K562 (cell line): ENCODE measurements around the gene FPGS. TPM values are rescaled to one million over a fixed set of nuclear protein-coding genes. Genes with fewer than 3 reads are reported as not detected.

Source experiments
- ATAC-seq: fragments of 200-7000 bp; cut with Tn5 transposase; 3 replicates; pipeline ENCODE4 v1.9.1; 2020; ENCODE audit warnings: moderate library complexity
- BruUV-seq: library from RNA; stranded (reverse); fragments of 400-500 nt; replicated peaks from 2 replicates; lab custom pipeline; 2021; lab: Mats Ljungman, UMichigan
- CTCF ChIA-PET: fragments of 300-600 bp; formaldehyde crosslinking; extraction: SDS; loops from one replicate; lab custom pipeline; 2021; ENCODE audit warnings: low intra/inter-chr PET ratio; lab: Yijun Ruan, JAX
- POLR2A ChIA-PET: fragments of 300-600, 350-650 bp; sonication (Branson Sonifier 250); formaldehyde crosslinking; extraction: SDS; loops from one replicate; lab custom pipeline; 2021; ENCODE audit warnings: antibody characterized with exemption, inconsistent platforms; lab: Yijun Ruan, JAX
- DNase-seq, 4 experiments: peaks; one replicate each; pipeline versions ENCODE4 v3.0.0 to v3.0.0-alpha.2; 2011 to 2018; ENCODE audit warnings: low spot score in 3 of 4, mixed read lengths in 3 of 4; ENCODE audit errors: extremely low read depth in 1 of 4
- FAIRE-seq: peaks from 2 replicates; lab custom pipeline; 2011; peaks lifted over from hg19 to GRCh38; lab: Jason Lieb, UNC
- H2AFZ ChIP-seq: 2 replicates; pipeline ENCODE4 v1.6.0; 2011; ENCODE audit warnings: low read depth, low read length, control low read depth, inconsistent platforms
- H3K27ac ChIP-seq: fragments of 200-600 bp; 3 replicates; pipeline ENCODE4 v1.8.0; 2011; ENCODE audit warnings: low read depth, mild to moderate bottlenecking, control low read depth, inconsistent platforms, low read length, moderate library complexity, mixed read lengths; ENCODE audit errors: extremely low read depth
- H3K27me3 ChIP-seq, 2 experiments: fragments of 300-600 bp in 1 of 2; 2 replicates in 1 of 2; 3 replicates in 1 of 2; pipeline versions ENCODE4 v1.6.0 to v1.8.0; 2011; ENCODE audit warnings: inconsistent platforms in 2 of 2, low read length in 2 of 2, mild to moderate bottlenecking in 1 of 2, mixed read lengths in 1 of 2, moderate library complexity in 1 of 2; ENCODE audit not compliant: control insufficient read depth in 2 of 2, insufficient read depth in 2 of 2
- H3K36me3 ChIP-seq: fragments of 300-600 bp; 3 replicates; pipeline ENCODE4 v1.8.0; 2011; ENCODE audit warnings: mild to moderate bottlenecking, low read length, inconsistent platforms; ENCODE audit not compliant: control insufficient read depth, insufficient read depth
- H3K4me1 ChIP-seq, 2 experiments: fragments of 200-600 bp in 1 of 2; replicated peaks in 1 of 2; 2 replicates in 1 of 2; 3 replicates in 1 of 2; pipeline versions ENCODE4 v1.5.1 to v1.8.0; 2011; ENCODE audit warnings: inconsistent platforms in 2 of 2, low read length in 2 of 2, mild to moderate bottlenecking in 1 of 2, mixed read lengths in 1 of 2, moderate library complexity in 1 of 2; ENCODE audit not compliant: control insufficient read depth in 2 of 2, insufficient read depth in 2 of 2
- H3K4me2 ChIP-seq: 2 replicates; pipeline ENCODE4 v1.6.1; 2011; ENCODE audit warnings: low read length, control low read depth, inconsistent platforms, mixed read lengths; ENCODE audit not compliant: insufficient read depth
- H3K4me3 ChIP-seq: fragments of 200-600 bp; sonication (generic), shearing (Covaris generic); 2 replicates; pipeline ENCODE4 v1.5.1; 2016; ENCODE audit warnings: control low read depth, inconsistent platforms
- H3K79me2 ChIP-seq: fragments of 200-600 bp; 3 replicates; pipeline ENCODE4 v1.8.0; 2011; ENCODE audit warnings: low read length, inconsistent platforms; ENCODE audit not compliant: control insufficient read depth, insufficient read depth
- H3K9ac ChIP-seq, 2 experiments: 2 replicates each; pipeline versions ENCODE4 v1.6.0 to v1.6.1; 2011; ENCODE audit warnings: low read depth in 2 of 2, low read length in 2 of 2, control low read depth in 1 of 2, inconsistent platforms in 1 of 2, mild to moderate bottlenecking in 1 of 2, mixed read lengths in 1 of 2; ENCODE audit not compliant: insufficient read depth in 1 of 2
- H3K9me1 ChIP-seq: one replicate; pipeline ENCODE4 v1.6.0; 2011; ENCODE audit warnings: inconsistent platforms, mild to moderate bottlenecking, low read length, moderate library complexity; ENCODE audit not compliant: control insufficient read depth, insufficient read depth
- H3K9me3 ChIP-seq: replicated peaks from 2 replicates; pipeline ENCODE4 v1.5.1; 2011; ENCODE audit warnings: low read depth, low read length, inconsistent platforms; ENCODE audit not compliant: control insufficient read depth, insufficient read depth
- H4K20me1 ChIP-seq: replicated peaks from 2 replicates; pipeline ENCODE4 v1.6.1; 2011; ENCODE audit warnings: low read length, inconsistent platforms, mixed read lengths; ENCODE audit not compliant: control insufficient read depth, insufficient read depth
- CSDE1 ChIP-seq, 2 experiments: fragments of 450-650 bp; IDR thresholded peaks; 2 replicates each; pipeline ENCODE4 v1.6.1; 2016; ENCODE audit warnings: mild to moderate bottlenecking in 1 of 2
- EP400 ChIP-seq: fragments of 450-650 bp; IDR thresholded peaks from 2 replicates; pipeline ENCODE4 v1.6.1; 2017; ENCODE audit warnings: antibody characterized with exemption, mild to moderate bottlenecking, moderate library complexity
- FOXA1 ChIP-seq: fragments of 450-650 bp; IDR thresholded peaks from 2 replicates; pipeline ENCODE4 v1.6.1; 2016; ENCODE audit warnings: mild to moderate bottlenecking, borderline replicate concordance
- KAT2B ChIP-seq: IDR thresholded peaks from one replicate; pipeline ENCODE4 v1.6.1; 2012; ENCODE audit warnings: low read depth, mild to moderate bottlenecking, control low read depth, inconsistent platforms, low read length, moderate library complexity
- KLF10 ChIP-seq: fragments of 250-450 bp; sonication (Bioruptor Pico); IDR thresholded peaks from 2 replicates; pipeline ENCODE4 v1.6.1; 2021; ENCODE audit warnings: matching md5 sums
- MBD2 ChIP-seq: sonication (generic); IDR thresholded peaks from 2 replicates; pipeline ENCODE4 v1.6.1; 2016; ENCODE audit warnings: low read depth, borderline replicate concordance
- MCM7 ChIP-seq, 2 experiments: fragments of 450-650 bp; IDR thresholded peaks; 2 replicates each; pipeline ENCODE4 v1.6.1; 2016 to 2018
- NELFE ChIP-seq: IDR thresholded peaks from 2 replicates; pipeline ENCODE4 v1.6.1; 2011; ENCODE audit warnings: mild to moderate bottlenecking; ENCODE audit not compliant: insufficient read depth, insufficient read length
- PHF20 ChIP-seq: fragments of 450-650 bp; IDR thresholded peaks from 2 replicates; pipeline ENCODE4 v1.6.1; 2018; ENCODE audit not compliant: partially characterized antibody
- PRPF4 ChIP-seq: fragments of 200-400 bp; formaldehyde crosslinking; IDR thresholded peaks from one replicate; pipeline ENCODE4 v1.6.1; 2017; ENCODE audit warnings: low read length, low read depth, mild to moderate bottlenecking; ENCODE audit not compliant: insufficient read depth, poor library complexity, severe bottlenecking
- RCOR1 ChIP-seq, 2 experiments: IDR thresholded peaks; 2 replicates each; pipeline ENCODE4 v1.6.1; 2012; ENCODE audit warnings: low read depth in 2 of 2, low read length in 2 of 2, borderline replicate concordance in 1 of 2, improper control_type of control experiment in 1 of 2
- SLC30A9 ChIP-seq: fragments of 250-450 bp; sonication (Bioruptor Pico); IDR thresholded peaks from 2 replicates; pipeline ENCODE4 v1.8.0; 2022; ENCODE audit warnings: mild to moderate bottlenecking, moderate library complexity
- TAF1 ChIP-seq: IDR thresholded peaks from 2 replicates; pipeline ENCODE4 v1.6.1; 2011; ENCODE audit warnings: mild to moderate bottlenecking, low read length, moderate library complexity; ENCODE audit not compliant: insufficient read depth, control insufficient read depth, severe bottlenecking; ENCODE audit errors: extremely low read depth
- TAF15 ChIP-seq: fragments of 200-400 bp; formaldehyde crosslinking; IDR thresholded peaks from 2 replicates; pipeline ENCODE4 v1.6.1; 2017; ENCODE audit warnings: mild to moderate bottlenecking, low read depth, low read length, moderate library complexity
- TRIM28 ChIP-seq: fragments of 450-650 bp; IDR thresholded peaks from 2 replicates; pipeline ENCODE4 v1.6.1; 2017
- ZNF699 ChIP-seq: fragments of 250-450 bp; sonication (Bioruptor Pico); IDR thresholded peaks from 2 replicates; pipeline ENCODE4 v1.8.0; 2021; ENCODE audit warnings: mild to moderate bottlenecking, moderate library complexity; ENCODE audit not compliant: insufficient replicate concordance
- ZNF77 ChIP-seq: fragments of 250-450 bp; sonication (Bioruptor Pico); IDR thresholded peaks from 2 replicates; pipeline ENCODE4 v1.5.0; 2020
- ZNF780A ChIP-seq: fragments of 250-450 bp; sonication (Bioruptor Pico); IDR thresholded peaks from 2 replicates; pipeline ENCODE4 v1.5.0; 2021; ENCODE audit warnings: mild to moderate bottlenecking
- WGBS: fragments of 100-300 bp; shearing (Covaris generic); methylation state at CpG from one replicate; pipeline ENCODE4 v1.1.6; 2016; ENCODE audit warnings: low coverage, mixed read lengths; ENCODE audit not compliant: insufficient coverage; ENCODE audit errors: missing lambda C conversion rate; 5-methylcytosine and 5-hydroxymethylcytosine counted together
- in situ Hi-C: fragments of 300-500 bp; cut with MboI; formaldehyde crosslinking; loops from 4 replicates; pipeline ENCODE4 v1.15.0; 2018; ENCODE audit warnings: inconsistent platforms, mixed read lengths
- intact Hi-C: fragments of 100-400 bp; cut with micrococcal nuclease; formaldehyde crosslinking; loops from 2 replicates; pipeline ENCODE4 v1.14.2; 2022
- polyA plus RNA-seq, 8 experiments: library from polyadenylated mRNA; depleted of rRNA in 4 of 8; stranded (reverse) in 5 of 8; unstranded in 3 of 8; fragments of >200 nt; fragmentation: Nextera tagmentation in 2 of 8; fragmentation: Illumina TruSeq in 1 of 8; extraction: Ambion mirVana in 2 of 8; extraction: Trizol in 1 of 8; gene quantifications; 2 replicates each; pipeline versions ENCODE4 v1.2.1 to v1.2.3, GENCODE V29; 2011 to 2014; ENCODE audit warnings: inconsistent platforms in 1 of 8, missing spikeins in 1 of 8
- total RNA-seq, 7 experiments: library from RNA; depleted of rRNA in 6 of 7; stranded (reverse); fragments of >200 nt in 6 of 7; fragmentation: Illumina TruSeq in 2 of 7; extraction: Trizol in 2 of 7; gene quantifications; 2 replicates each; pipeline versions ENCODE4 v1.2.1 to v1.2.3, GENCODE V29; 2011 to 2021; ENCODE audit warnings: low replicate concordance in 1 of 7
- TF ChIP-seq, protein P1 (sequence below): fragments of 250-450 bp; sonication (Bioruptor Pico); IDR thresholded peaks from 2 replicates; pipeline ENCODE4 v1.5.0; 2021
- TF ChIP-seq, protein P2 (sequence below), 2 experiments: fragments of 200-800 bp in 1 of 2; sonication (Bioruptor generic) in 1 of 2; sonication (generic) in 1 of 2; formaldehyde crosslinking in 1 of 2; IDR thresholded peaks in 1 of 2; conservative IDR thresholded peaks in 1 of 2; 2 replicates each; pipeline versions ENCODE4 v1.5.0 to v1.6.1; 2016 to 2020; ENCODE audit warnings: missing compliant biosample characterization in 1 of 2, missing genetic modification characterization in 1 of 2, missing genetic modification reagents in 1 of 2

The FPGS gene
- total and polyA plus RNA-seq, 9 of the 15 experiments (the other 6 are each of a cell fraction or from before 2014, with no cell fraction given), result 0.84 to 86.4 (median 59.2) TPM

DNA sequence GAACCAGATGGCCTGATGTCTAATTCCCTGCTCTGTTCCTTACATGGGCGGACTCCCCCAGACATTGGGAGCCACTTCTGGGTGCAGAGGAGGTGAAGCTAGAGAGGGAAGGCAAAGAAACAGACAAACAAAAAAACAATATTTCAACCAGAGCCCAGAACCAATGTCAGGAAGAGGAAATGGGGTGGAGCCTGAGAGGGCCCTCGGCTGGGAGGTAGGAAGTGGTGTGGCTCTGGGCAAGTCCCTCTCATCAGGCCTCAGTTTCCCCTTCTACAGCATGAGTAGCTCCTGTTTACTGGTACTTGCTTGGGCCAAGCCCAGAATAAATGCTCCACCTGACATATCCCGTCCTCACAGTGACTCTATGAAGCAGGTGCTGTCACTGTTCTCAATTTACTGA lies 35.3 kb upstream of the FPGS start:
- H3K27ac ChIP-seq, result no peak overlapping the region
- intact Hi-C loops, result no loop called here
- DNase-seq, result no peak
- 52% methylated on average over 3 of the region's 3 CpGs for WGBS
- TF ChIP-seq KAT2B (no peak), ZNF699 (CRISPR knock-in tag) (no peak), SLC30A9 (CRISPR knock-in tag) (no peak), KLF10 (CRISPR knock-in tag) (no peak), MCM7 (IDR thresholded peaks at IDR 0.05) (no peak), TRIM28 (no peak), ZNF77 (no peak), FOXA1 (no peak), MBD2 (no peak), NELFE (no peak), TAF15 (no peak), EP400 (no peak), PHF20 (no peak), TAF1 (no peak), ZNF780A (CRISPR knock-in tag) (no peak), RCOR1 (IDR thresholded peaks at IDR 0.05; ENCODE audit: borderline replicate concordance in 1 of 2, low read depth in 2 of 2, low read length in 2 of 2) (no peak), CSDE1 (IDR thresholded peaks at IDR 0.05) (no peak), PRPF4 (no peak)
- TF ChIP-seq, protein P1, sequence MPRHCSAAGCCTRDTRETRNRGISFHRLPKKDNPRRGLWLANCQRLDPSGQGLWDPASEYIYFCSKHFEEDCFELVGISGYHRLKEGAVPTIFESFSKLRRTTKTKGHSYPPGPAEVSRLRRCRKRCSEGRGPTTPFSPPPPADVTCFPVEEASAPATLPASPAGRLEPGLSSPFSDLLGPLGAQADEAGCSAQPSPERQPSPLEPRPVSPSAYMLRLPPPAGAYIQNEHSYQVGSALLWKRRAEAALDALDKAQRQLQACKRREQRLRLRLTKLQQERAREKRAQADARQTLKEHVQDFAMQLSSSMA (CRISPR knock-in tag), result no peak
- TF ChIP-seq, protein P2, sequence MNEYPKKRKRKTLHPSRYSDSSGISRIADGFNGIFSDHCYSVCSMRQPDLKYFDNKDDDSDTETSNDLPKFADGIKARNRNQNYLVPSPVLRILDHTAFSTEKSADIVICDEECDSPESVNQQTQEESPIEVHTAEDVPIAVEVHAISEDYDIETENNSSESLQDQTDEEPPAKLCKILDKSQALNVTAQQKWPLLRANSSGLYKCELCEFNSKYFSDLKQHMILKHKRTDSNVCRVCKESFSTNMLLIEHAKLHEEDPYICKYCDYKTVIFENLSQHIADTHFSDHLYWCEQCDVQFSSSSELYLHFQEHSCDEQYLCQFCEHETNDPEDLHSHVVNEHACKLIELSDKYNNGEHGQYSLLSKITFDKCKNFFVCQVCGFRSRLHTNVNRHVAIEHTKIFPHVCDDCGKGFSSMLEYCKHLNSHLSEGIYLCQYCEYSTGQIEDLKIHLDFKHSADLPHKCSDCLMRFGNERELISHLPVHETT (CRISPR knock-in tag; conservative IDR thresholded peaks at IDR 0.05 in 1 of 2, IDR thresholded peaks at IDR 0.05 in 1 of 2), result no peak
- TF ChIP-seq, all 486 proteins: peak for 0
- Histone ChIP-seq H3K9me3 (no peaks in the 10 kb centered on the region), H3K4me2 (no peak overlapping the region), H3K79me2 (no peaks in the 10 kb centered on the region), H3K9ac (0 out of 4 replicates have a peak overlapping the region, but pooled peaks of 1 of the 2 experiments have one; percentile 14), H3K27me3 (no peaks in the 10 kb centered on the region), H3K4me1 (peaks cover 23 to 36% of the 10 kb centered on the region in 2 experiments), H3K36me3 (no peaks in the 10 kb centered on the region), H3K9me1 (peaks cover 3% of the 10 kb centered on the region), H3K4me3 (no peak overlapping the region), H4K20me1 (no peaks in the 10 kb centered on the region), H2AFZ (0 out of 2 replicates have a peak overlapping the region, but pooled peaks have one; percentile 28)
- POLR2A ChIA-PET, result interaction anchor here (0.6 to 1.0 kb wide), 5 partner anchors 9 to 118 kb away, joined by 3 to 4 read pairs (median 4); partner anchors contain the start of gene SH2D3C
- BruUV-seq, result no TSS peak
- CTCF ChIA-PET, result no interaction called here
- ATAC-seq (no peak), FAIRE-seq (no peak)
- in situ Hi-C loops, result loop anchor here (25.0 kb wide), 1 partner anchor 595 kb away; the partner anchor contains the start of gene URM1
